Stimulated activated naive CD8-positive, alpha-beta T cell treated with anti-CD3 and anti-CD28 coated beads, Interleukin-15, Interleukin-2, amounts not matched to agents 100 U/mL and 50 U/mL, for 24 hours (primary cell): ENCODE measurements around the gene SLC2A9.

Experiments
- ATAC-seq: fragments of 150-1000 bp; cut with Tn5 transposase; one replicate; pipeline ENCODE4 v1.10.0; 2021
- DNase-seq: peaks from one replicate; pipeline ENCODE4 v3.0.0; 2021

The SLC2A9 gene

DNA sequence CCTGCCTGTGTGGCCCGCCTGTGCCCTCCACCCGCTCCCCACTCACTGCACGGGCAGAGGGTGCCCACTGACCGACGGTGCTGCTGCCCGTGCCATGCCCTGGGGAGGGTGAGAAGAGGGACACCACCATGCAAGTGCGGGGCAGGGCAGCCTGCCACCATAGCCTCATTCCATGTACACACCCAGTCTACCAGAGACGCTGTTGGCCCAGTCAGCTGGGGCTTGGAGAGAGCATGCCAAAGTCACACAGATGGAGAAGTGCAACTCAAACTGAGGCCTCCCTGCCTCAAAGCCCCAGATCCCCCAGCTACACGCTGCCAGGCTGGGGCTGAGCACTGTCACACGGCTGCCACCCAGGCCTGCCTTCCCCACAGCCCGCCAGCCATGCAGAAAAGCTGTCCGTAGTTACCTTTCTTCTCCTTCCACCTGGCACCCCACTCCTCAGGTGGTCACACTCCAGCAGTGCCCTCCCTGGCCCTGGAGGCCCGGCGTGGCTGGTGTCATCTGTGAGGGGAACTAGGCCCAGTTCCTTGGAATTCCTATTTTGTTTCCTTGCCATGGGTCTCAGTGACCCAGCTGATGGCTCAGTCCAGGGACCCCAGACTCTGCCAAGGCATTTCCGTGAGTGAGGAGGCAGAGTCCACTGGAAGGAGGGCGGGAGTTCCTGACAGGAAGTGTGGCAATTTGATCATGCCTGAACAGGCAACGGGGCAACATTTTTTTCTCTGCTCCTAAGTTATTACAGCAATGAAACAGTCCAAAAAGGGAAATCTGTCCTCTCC lies at the start of gene SLC2A9:
Gene SLC2A9, minus strand, starts transcription at position 627 of the 782 bp plus-strand sequence. Its CDS starts 68 bp downstream, at position 559.
- DNase-seq = no peak
- ATAC-seq = no peak

GRCh38 chr4:10069075-10069642 lies 47.9 kb upstream of the SLC2A9 start:
- DNase-seq (no peak), ATAC-seq (no peak)

GRCh38 chr4:10066670-10067651 lies 45.7 kb upstream of the SLC2A9 start:
- DNase-seq (no peak), ATAC-seq (no peak)

GRCh38 chr4:10066206-10066605 lies 44.9 kb upstream of the SLC2A9 start:
- no peak for DNase-seq

GRCh38 chr4:10063544-10064300 lies 42.4 kb upstream of the SLC2A9 start:
- ATAC-seq (no peak), DNase-seq (no peak)

More at GRCh38 chr4:10066206-10066605, 44.9 kb upstream of the SLC2A9 start:
- ATAC-seq = no peak

DNA sequence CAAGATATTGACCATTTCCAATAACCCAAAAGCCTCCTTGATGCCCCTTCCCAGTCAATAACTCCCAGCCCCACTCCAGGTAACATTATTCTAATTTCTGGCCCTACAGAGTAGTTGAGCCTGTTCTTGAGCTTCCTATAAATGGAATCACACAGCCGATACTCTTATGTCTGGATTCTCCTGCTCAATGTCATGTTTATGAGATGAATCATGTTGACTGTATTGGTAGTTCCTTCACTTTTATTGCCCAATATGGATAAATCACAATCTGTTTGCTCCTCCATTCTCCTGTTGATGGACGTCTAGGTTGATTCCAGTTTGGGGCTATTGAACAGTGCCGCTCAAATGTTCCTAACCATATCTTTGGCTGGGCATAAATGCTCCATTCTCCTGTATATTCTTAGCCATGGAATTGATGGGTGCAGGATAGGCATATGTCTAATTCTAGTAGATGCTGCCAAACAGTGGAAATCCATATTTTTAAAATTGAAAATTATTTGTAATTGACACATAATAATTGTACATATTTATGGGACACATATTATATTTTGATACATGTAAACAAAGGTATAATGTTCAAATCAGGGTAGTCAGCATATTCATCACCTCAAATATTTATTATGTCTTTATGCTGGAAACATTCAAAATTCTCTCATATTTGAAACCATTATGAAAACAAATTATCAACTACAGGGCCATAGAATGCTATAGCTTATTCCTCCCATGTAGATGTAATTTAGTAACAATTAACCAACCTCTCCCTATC lies 40.5 kb upstream of the SLC2A9 start:
- no peak for ATAC-seq
- DNase-seq = no peak

DNA sequence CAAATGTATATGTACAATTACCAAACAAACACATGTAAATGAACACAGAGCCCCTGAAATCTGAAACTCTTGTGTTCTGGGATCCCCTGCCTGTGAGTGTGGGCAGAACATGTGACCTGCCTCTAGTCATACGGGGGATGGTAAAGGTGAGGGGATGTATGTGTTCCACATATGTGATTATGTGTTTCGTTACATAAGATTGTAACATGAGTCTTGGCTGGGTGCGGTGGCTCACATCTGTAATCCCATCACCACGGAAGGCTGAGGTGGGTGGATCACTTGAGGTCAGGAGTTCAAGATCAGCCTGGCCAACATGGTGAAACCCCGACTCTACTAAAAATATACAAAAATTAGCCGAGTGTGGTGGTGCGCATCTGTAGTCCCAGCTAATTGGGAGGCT lies 37.1 kb upstream of the SLC2A9 start:
- ATAC-seq (no peak), DNase-seq (no peak)

- ATAC-seq = no peak
- no peak for DNase-seq
These were observed 35.7 kb upstream of the SLC2A9 start for GRCh38 chr4:10057023-10057395.

DNA sequence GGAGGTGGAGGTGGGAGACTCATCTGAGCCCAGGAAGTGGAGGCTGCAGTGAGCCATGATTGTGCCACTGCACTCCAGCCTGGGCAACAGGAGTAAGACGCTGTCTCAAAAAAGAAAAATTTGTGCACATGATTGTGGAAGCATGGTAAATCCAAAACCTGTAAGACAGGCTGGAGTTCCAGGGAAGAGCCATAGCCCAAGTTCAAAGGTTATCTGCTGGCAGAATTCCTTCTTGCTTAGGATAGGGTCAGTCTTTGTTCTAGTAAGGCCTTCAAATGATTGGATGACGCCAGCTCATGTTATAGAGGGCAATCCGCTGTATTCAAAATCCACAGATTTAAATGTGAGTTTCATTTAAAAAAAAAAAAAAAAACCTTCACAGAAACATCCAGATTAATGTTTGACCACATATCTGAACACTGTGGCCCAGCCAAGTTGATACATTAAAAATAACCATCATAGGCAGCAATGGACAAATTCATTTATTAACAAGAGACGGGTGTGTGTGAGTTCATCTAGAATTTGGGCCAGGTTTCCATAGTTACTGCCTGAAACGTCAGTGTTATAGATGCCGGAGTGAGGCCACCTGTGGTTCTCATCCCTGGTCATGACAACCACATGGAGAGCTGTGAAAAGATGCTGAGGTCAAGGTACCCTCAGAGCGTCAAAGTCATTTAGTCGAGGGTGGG lies 35.2 kb upstream of the SLC2A9 start:
- DNase-seq (no peak), ATAC-seq (no peak)

GRCh38 chr4:10055871-10056270 lies 34.6 kb upstream of the SLC2A9 start:
- ATAC-seq = no peak
- no peak for DNase-seq

- DNase-seq (no peak), ATAC-seq (no peak)
These were observed 33.3 kb upstream of the SLC2A9 start for GRCh38 chr4:10054571-10055041.

DNA sequence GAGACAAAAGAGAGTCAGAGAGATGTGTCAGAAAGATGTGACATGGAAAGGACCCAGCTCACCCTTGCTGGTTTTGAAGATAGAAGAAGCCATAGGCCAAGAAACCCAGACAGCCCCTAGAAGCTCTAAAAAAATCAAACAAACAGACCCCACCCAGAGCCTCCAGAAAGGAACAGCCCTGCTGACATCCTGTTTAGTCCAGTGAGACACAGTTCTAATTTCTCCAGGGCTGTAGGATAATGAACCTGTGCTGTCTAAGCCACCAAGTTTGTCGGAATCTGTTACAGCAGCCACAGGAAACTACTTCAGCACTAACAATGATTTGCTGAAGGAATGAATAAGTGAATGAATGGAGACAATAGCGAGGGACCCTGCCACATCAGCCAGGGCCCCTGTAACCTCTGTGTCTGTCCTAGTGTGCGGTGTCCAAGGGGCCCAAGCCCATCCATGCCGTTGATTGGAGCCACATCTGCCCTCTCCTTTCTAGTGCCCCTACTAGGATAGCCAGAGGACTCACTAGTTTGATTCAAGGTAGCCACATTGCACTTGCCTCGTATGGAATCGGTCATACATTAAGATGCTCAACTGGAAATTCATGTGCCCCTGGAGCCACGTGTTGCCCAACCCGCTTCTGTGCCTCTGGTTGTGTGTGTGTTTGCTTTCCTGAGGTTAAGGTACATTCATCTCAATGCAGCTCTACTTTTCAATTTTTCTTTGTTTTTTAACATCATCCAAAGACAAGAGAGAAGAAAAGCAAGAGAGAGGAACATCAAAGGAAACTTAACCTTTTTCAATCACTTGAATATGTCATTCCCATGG lies 32.5 kb upstream of the SLC2A9 start:
- DNase-seq = no peak
- ATAC-seq = no peak

GRCh38 chr4:10051517-10052135 lies 30.3 kb upstream of the SLC2A9 start:
- DNase-seq (no peak), ATAC-seq (no peak)

DNA sequence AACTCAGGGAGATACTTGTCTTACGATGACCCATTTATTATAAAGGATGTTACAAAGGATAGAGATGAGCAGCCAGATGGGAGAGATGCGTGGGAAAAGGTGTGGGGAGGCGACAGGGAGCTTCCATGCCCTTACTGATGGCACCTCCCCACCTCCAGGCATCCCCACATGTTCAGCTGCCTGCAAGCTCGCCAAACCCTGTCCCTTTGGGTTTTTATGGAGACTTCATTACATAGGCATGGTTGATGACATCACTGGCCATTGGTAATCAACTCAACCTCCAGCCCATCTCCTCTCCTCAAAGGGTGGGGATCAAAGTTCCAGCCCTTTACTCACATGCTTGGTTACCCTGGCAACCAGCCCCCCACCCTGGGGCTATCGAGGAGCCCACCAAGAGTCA lies 29.4 kb upstream of the SLC2A9 start:
- DNase-seq = no peak
- no peak for ATAC-seq

GRCh38 chr4:10050261-10050661 lies 29.0 kb upstream of the SLC2A9 start:
- DNase-seq (no peak), ATAC-seq (no peak)

- no peak for ATAC-seq
These were observed 27.8 kb upstream of the SLC2A9 start for GRCh38 chr4:10048941-10049697.

DNA sequence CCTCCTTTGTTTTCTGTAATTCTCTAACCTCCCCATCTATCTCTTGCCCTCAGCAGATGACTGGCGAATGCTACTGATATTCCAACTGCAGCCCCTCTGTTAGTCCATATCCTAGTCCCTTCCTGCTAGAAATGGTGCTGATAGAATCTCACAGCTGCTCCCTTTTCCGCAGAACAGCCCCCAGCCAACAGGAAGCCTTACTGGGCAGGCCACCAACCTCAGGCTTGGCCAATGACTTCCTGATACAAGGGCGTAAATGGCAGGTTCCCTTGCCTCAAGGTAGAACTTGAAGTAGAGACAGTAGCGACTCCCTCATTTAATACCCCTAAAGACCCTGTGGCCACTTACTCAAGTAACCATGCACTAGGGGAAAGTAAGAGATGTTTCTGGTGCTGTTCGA lies 26.7 kb upstream of the SLC2A9 start:
- no peak for DNase-seq
- ATAC-seq = no peak

More at GRCh38 chr4:10048941-10049697, 27.8 kb upstream of the SLC2A9 start:
- DNase-seq = no peak

- DNase-seq (no peak), ATAC-seq (no peak)
These were observed 25.2 kb upstream of the SLC2A9 start for GRCh38 chr4:10046471-10046870.
